Measurements from ENCODE around the gene CPLANE1. TPM values are rescaled to one million over a fixed set of nuclear protein-coding genes. Genes with fewer than 3 reads are reported as not detected.

The CPLANE1 gene
- polyA plus RNA-seq, 1 experiment: 18.5 TPM

- H3K4me3 ChIP-seq (ENCODE audit: low read depth, low read length): no peak overlapping the region
- DNase-seq (ENCODE audit: low read depth, low spot score): no peak
- H3K9me3 ChIP-seq (ENCODE audit: control insufficient read depth, insufficient read depth, low read length): no peaks in the 10 kb centered on the region
- no peaks in the 10 kb centered on the region for H3K27me3 ChIP-seq (ENCODE audit: control insufficient read depth, insufficient read depth, low read length)
- ChIA-PET CTCF (no interaction called here), POLR2A (no interaction called here)
- TF ChIP-seq CTCF (IDR thresholded peaks at IDR 0.05; ENCODE audit: low read depth, low read length): no peak
- H3K27ac ChIP-seq (ENCODE audit: low read depth, low read length): no peak overlapping the region
Observed at GRCh38 chr5:37207802-37208201, 41.4 kb downstream of the CPLANE1 start.

- no peak overlapping the region for H3K4me3 ChIP-seq (ENCODE audit: low read depth, low read length)
- H3K27me3 ChIP-seq (ENCODE audit: control insufficient read depth, insufficient read depth, low read length): no peaks in the 10 kb centered on the region
Observed at GRCh38 chr5:37206736-37207135, 42.4 kb downstream of the CPLANE1 start.

GRCh38 chr5:37198842-37199241, 50.3 kb downstream of the CPLANE1 start:
- no peak overlapping the region for H3K27ac ChIP-seq (ENCODE audit: low read depth, low read length)
- no peaks in the 10 kb centered on the region for H3K27me3 ChIP-seq (ENCODE audit: control insufficient read depth, insufficient read depth, low read length)
- POLR2A ChIA-PET: no interaction called here
- no peak overlapping the region for H3K4me3 ChIP-seq (ENCODE audit: low read depth, low read length)
- no peak for TF ChIP-seq CTCF (IDR thresholded peaks at IDR 0.05; ENCODE audit: low read depth, low read length)
- H3K9me3 ChIP-seq (ENCODE audit: control insufficient read depth, insufficient read depth, low read length): no peaks in the 10 kb centered on the region
- CTCF ChIA-PET: interaction anchor here (0.7 kb wide), 1 partner anchor 800 kb away, joined by 4 read pairs; no protein-coding TSS in a partner anchor
- DNase-seq (ENCODE audit: low read depth, low spot score): no peak

More at GRCh38 chr5:37206736-37207135, 42.4 kb downstream of the CPLANE1 start:
- no peak for DNase-seq (ENCODE audit: low read depth, low spot score)
- no peak for TF ChIP-seq CTCF (IDR thresholded peaks at IDR 0.05; ENCODE audit: low read depth, low read length)
- ChIA-PET CTCF (no interaction called here), POLR2A (no interaction called here)
- Histone ChIP-seq H3K9me3 (ENCODE audit: control insufficient read depth, insufficient read depth, low read length) (no peaks in the 10 kb centered on the region), H3K27ac (ENCODE audit: low read depth, low read length) (no peak overlapping the region)

- DNase-seq (ENCODE audit: low read depth, low spot score): no peak
- H3K9me3 ChIP-seq (ENCODE audit: control insufficient read depth, insufficient read depth, low read length): no peaks in the 10 kb centered on the region
- no peak overlapping the region for H3K4me3 ChIP-seq (ENCODE audit: low read depth, low read length)
- CTCF ChIA-PET: no interaction called here
- no peak for TF ChIP-seq CTCF (IDR thresholded peaks at IDR 0.05; ENCODE audit: low read depth, low read length)
- H3K27ac ChIP-seq (ENCODE audit: low read depth, low read length): no peak overlapping the region
- POLR2A ChIA-PET: no interaction called here
- no peaks in the 10 kb centered on the region for H3K27me3 ChIP-seq (ENCODE audit: control insufficient read depth, insufficient read depth, low read length)
Observed at GRCh38 chr5:37198061-37198460, 51.1 kb downstream of the CPLANE1 start.

DNA sequence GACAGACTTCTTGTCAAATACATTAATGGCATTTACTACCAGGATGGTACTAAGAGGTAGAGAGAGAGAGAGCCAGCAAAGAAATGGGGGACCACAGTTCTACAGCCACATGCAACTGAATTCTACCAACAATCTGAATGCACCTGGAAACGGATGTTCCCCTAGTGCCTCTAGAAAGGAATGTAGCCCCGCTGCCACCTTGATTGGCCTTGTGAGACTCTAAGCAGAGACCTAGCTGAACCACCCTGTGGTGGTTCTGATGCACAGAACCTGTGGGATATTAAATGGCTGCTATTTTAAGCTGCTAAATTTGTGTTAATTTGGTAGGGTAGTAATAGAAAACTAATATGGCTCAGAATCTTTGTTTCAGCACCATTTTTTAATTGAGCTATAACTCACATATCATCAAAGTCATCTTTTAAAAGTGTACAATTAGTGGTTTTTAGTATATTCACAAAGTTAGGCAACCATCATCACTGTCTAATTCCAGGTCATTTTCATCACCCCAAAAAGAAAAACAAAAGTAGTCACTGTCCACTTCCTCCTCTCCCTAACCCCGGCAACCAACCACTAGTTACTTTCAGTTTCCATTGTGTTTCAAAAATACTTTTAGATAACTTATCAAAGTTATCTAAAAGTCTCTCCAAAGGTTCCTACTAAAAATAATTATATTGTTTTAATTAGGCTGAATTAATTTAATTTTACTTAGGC, 51.7 kb downstream of the CPLANE1 start:
- Histone ChIP-seq H3K9me3 (ENCODE audit: control insufficient read depth, insufficient read depth, low read length) (no peaks in the 10 kb centered on the region), H3K27me3 (ENCODE audit: control insufficient read depth, insufficient read depth, low read length) (no peaks in the 10 kb centered on the region), H3K4me3 (ENCODE audit: low read depth, low read length) (no peak overlapping the region), H3K27ac (ENCODE audit: low read depth, low read length) (no peak overlapping the region)
- no peak for TF ChIP-seq CTCF (IDR thresholded peaks at IDR 0.05; ENCODE audit: low read depth, low read length)
- ChIA-PET CTCF (no interaction called here), POLR2A (no interaction called here)
- DNase-seq (ENCODE audit: low read depth, low spot score): no peak
